HG03108 (cell line): ENCODE measurements around the gene CD46.

ENCODE experiments used
- ATAC-seq: cut with Tn5 transposase; IDR thresholded peaks from one replicate; pipeline ENCODE4 v1.9.1; 2021; ENCODE audit warnings: moderate library complexity; ENCODE audit not compliant: unreplicated experiment

CD46 gene

GRCh38 chr1:207812778-207813511 is 61.1 kb downstream of the CD46 start:
- no peak for ATAC-seq

- no peak for ATAC-seq
These were observed 61.6 kb downstream of the CD46 start for GRCh38 chr1:207813512-207813881.

- no peak for ATAC-seq
These were observed 62.1 kb downstream of the CD46 start for GRCh38 chr1:207813946-207814345.

- ATAC-seq: no peak
These were observed 62.6 kb downstream of the CD46 start for GRCh38 chr1:207814469-207814868.

- ATAC-seq: no peak
These were observed 63.6 kb downstream of the CD46 start for GRCh38 chr1:207815466-207815865.

- ATAC-seq: no peak
These were observed 64.0 kb downstream of the CD46 start for GRCh38 chr1:207815913-207816291.

- ATAC-seq: no peak
These were observed 65.3 kb downstream of the CD46 start for GRCh38 chr1:207817166-207817565.

- ATAC-seq: no peak
These were observed 66.2 kb downstream of the CD46 start for GRCh38 chr1:207817778-207818751.

GRCh38 chr1:207818971-207819451 is 67.2 kb downstream of the CD46 start:
- no peak for ATAC-seq

GRCh38 chr1:207820568-207821463 is 69.0 kb downstream of the CD46 start:
- no peak for ATAC-seq

GRCh38 chr1:207821464-207822045 is 69.7 kb downstream of the CD46 start:
- no peak for ATAC-seq

GRCh38 chr1:207822124-207822601 is 70.3 kb downstream of the CD46 start:
- peak; percentile 27 for ATAC-seq

GRCh38 chr1:207822602-207823451 is 71.0 kb downstream of the CD46 start:
- peak; percentile 57 for ATAC-seq

- ATAC-seq: no peak
These were observed 71.7 kb downstream of the CD46 start for GRCh38 chr1:207823531-207823879.

- ATAC-seq: no peak
These were observed 72.2 kb downstream of the CD46 start for GRCh38 chr1:207823880-207824566.

GRCh38 chr1:207824691-207825408 is 73.0 kb downstream of the CD46 start:
- ATAC-seq: no peak

- ATAC-seq: no peak
These were observed 73.5 kb downstream of the CD46 start for GRCh38 chr1:207825409-207825695.

- ATAC-seq: peak; percentile 64
These were observed 74.1 kb downstream of the CD46 start for GRCh38 chr1:207825719-207826556.
